K562 (cell line): ENCODE data around the gene EDN2. TPM values are rescaled to one million over a fixed set of nuclear protein-coding genes. Genes with fewer than 3 reads are reported as not detected.
A peak's percentile ranks its signal among the peaks of the same experiment; 100 is the strongest.

ENCODE experiments used
- CC2D1A ChIP-seq: fragments of 450-650 bp; IDR thresholded peaks from 2 replicates; pipeline ENCODE4 v1.6.1; 2017; ENCODE audit warnings: mild to moderate bottlenecking
- ETS2 ChIP-seq: IDR thresholded peaks from 2 replicates; pipeline ENCODE4 v1.6.1; 2016; ENCODE audit warnings: borderline replicate concordance, missing genetic modification characterization, mild to moderate bottlenecking, moderate library complexity, missing compliant biosample characterization; ENCODE audit not compliant: poor library complexity, severe bottlenecking
- EWSR1 ChIP-seq: fragments of 450-650 bp; IDR thresholded peaks from 2 replicates; pipeline ENCODE4 v1.6.1; 2018; ENCODE audit warnings: borderline replicate concordance, mild to moderate bottlenecking, low read depth, moderate library complexity; ENCODE audit not compliant: partially characterized antibody
- GABPA ChIP-seq: fragments of 200-800 bp; sonication (Bioruptor generic); conservative IDR thresholded peaks from 2 replicates; pipeline ENCODE4 v1.6.1; 2016; ENCODE audit warnings: low read depth, missing genetic modification characterization, missing compliant biosample characterization
- KDM5B ChIP-seq: fragments of 200-600 bp; sonication (generic); IDR thresholded peaks from 2 replicates; pipeline ENCODE4 v1.6.1; 2012; ENCODE audit warnings: low read depth, mild to moderate bottlenecking, moderate library complexity, low read length, control low read depth, inconsistent platforms; ENCODE audit not compliant: insufficient replicate concordance
- MAFG ChIP-seq: fragments of 450-650 bp; conservative IDR thresholded peaks from 2 replicates; pipeline ENCODE4 v1.6.1; 2016; ENCODE audit warnings: missing genetic modification characterization, missing compliant biosample characterization
- MAZ ChIP-seq, 2 experiments: fragments of 450-650 bp in 1 of 2; sonication (generic) in 1 of 2; formaldehyde crosslinking; IDR thresholded peaks in 1 of 2; conservative IDR thresholded peaks in 1 of 2; 2 replicates each; pipeline versions ENCODE4 v1.4.0 to v1.5.0; 2020; ENCODE audit warnings: mild to moderate bottlenecking in 1 of 2, missing genetic modification reagents in 1 of 2
- NELFE ChIP-seq: IDR thresholded peaks from 2 replicates; pipeline ENCODE4 v1.6.1; 2011; ENCODE audit warnings: mild to moderate bottlenecking; ENCODE audit not compliant: insufficient read depth, insufficient read length
- NRF1 ChIP-seq, 2 experiments: fragments of 450-650 bp; IDR thresholded peaks in 1 of 2; conservative IDR thresholded peaks in 1 of 2; 2 replicates each; pipeline ENCODE4 v1.6.1; 2014; ENCODE audit warnings: mild to moderate bottlenecking in 2 of 2
- NUFIP1 ChIP-seq: fragments of 450-650 bp; IDR thresholded peaks from 2 replicates; pipeline ENCODE4 v1.6.1; 2018; ENCODE audit not compliant: partially characterized antibody
- PTRF ChIP-seq: fragments of 450-650 bp; IDR thresholded peaks from 2 replicates; pipeline ENCODE4 v1.6.1; 2016; ENCODE audit warnings: mild to moderate bottlenecking, missing genetic modification characterization, missing compliant biosample characterization
- RBM34 ChIP-seq: fragments of 200-400 bp; formaldehyde crosslinking; IDR thresholded peaks from 2 replicates; pipeline ENCODE4 v1.6.1; 2018; ENCODE audit warnings: low read length, borderline replicate concordance; ENCODE audit not compliant: insufficient read depth
- TCF7L2 ChIP-seq: fragments of 150-350 bp; IDR thresholded peaks from 2 replicates; pipeline ENCODE4 v1.6.1; 2016; ENCODE audit warnings: low read depth, mild to moderate bottlenecking, low read length, moderate library complexity
- ZNF507 ChIP-seq: conservative IDR thresholded peaks from 2 replicates; pipeline ENCODE4 v1.6.1; 2017; ENCODE audit warnings: missing genetic modification characterization, missing compliant biosample characterization
- polyA plus RNA-seq, 8 experiments: library from polyadenylated mRNA; depleted of rRNA in 4 of 8; stranded (reverse) in 5 of 8; unstranded in 3 of 8; fragments of >200 nt; fragmentation: Nextera tagmentation in 2 of 8; fragmentation: Illumina TruSeq in 1 of 8; extraction: Ambion mirVana in 2 of 8; extraction: Trizol in 1 of 8; gene quantifications; 2 replicates each; pipeline versions ENCODE4 v1.2.1 to v1.2.3, GENCODE V29; 2011 to 2014; ENCODE audit warnings: inconsistent platforms in 1 of 8, missing spikeins in 1 of 8
- total RNA-seq, 7 experiments: library from RNA; depleted of rRNA in 6 of 7; stranded (reverse); fragments of >200 nt in 6 of 7; fragmentation: Illumina TruSeq in 2 of 7; extraction: Trizol in 2 of 7; gene quantifications; 2 replicates each; pipeline versions ENCODE4 v1.2.1 to v1.2.3, GENCODE V29; 2011 to 2021; ENCODE audit warnings: low replicate concordance in 1 of 7
- TF ChIP-seq, protein P1 (sequence below): fragments of 450-650 bp; IDR thresholded peaks from 2 replicates; pipeline ENCODE4 v1.6.1; 2016; ENCODE audit warnings: missing biosample characterization, missing genetic modification characterization
- TF ChIP-seq, protein P2 (sequence below): IDR thresholded peaks from 2 replicates; pipeline ENCODE4 v1.6.1; 2014; ENCODE audit warnings: antibody characterized with exemption
- TF ChIP-seq, protein P3 (sequence below), 2 experiments: fragments of 200-800 bp in 1 of 2; sonication (Bioruptor generic) in 1 of 2; sonication (generic) in 1 of 2; formaldehyde crosslinking in 1 of 2; IDR thresholded peaks in 1 of 2; conservative IDR thresholded peaks in 1 of 2; 2 replicates each; pipeline versions ENCODE4 v1.5.0 to v1.6.1; 2016 to 2020; ENCODE audit warnings: missing compliant biosample characterization in 1 of 2, missing genetic modification characterization in 1 of 2, missing genetic modification reagents in 1 of 2
- TF ChIP-seq, protein P4 (sequence below): fragments of 250-450 bp; sonication (Bioruptor Pico); IDR thresholded peaks from 2 replicates; pipeline ENCODE4 v1.8.0; 2022; ENCODE audit warnings: inconsistent platforms, mild to moderate bottlenecking, moderate library complexity, borderline replicate concordance
- TF ChIP-seq, protein P5 (sequence below): sonication (generic); formaldehyde crosslinking; IDR thresholded peaks from 2 replicates; pipeline ENCODE4 v1.8.1; 2023; ENCODE audit warnings: mild to moderate bottlenecking, missing genetic modification reagents

EDN2 gene
- total and polyA plus RNA-seq, 9 of the 15 experiments (the other 6 are each of a cell fraction or from before 2014, with no cell fraction given): not detected

DNA sequence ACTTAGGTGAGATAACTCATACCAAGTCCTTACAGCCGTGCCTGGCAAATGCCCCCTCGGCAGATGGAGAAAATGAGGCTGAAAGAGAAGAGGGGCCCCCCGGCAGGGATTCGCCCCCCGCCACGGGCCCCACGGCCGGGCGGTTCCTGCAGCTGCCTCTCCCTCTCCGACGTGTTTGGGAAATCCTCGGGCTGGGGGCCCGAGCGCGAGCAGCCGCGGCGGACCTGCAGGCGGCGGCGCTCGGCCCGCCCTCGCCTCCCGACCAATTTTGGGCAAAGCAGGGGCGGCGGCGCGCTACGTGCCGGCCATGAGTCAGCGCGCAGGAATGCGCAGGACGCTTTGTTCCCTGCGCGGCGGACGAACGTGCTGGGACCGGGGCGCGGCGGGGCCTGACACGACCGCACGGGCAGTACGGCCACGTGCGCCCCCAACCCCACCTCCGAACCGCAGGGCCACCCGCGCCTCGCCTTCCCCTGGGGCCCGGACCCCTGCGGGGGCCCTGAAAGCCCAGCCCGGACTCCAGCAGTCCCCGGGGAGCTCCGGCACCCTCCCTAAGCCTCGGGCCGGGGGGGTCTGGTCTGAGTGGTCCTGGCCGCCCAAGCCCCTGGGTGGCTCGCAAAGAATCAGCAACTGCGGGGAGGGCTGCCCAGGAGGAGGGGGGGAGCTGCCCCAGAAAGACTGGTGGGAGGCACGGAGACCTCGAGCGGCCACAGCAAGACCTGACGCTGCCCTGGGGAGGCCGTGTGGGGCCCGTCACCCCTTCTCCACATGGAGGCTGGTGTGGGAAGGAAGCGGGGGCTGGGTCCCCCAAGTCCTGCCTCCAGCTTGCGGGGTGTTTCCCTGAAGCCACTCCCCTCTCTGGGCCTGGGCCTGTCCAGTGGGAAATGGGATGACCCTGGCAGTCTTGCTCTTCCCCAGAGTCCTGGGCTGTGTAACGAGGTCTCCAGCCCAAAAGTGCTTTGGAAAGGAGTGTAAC, 11.9 kb upstream of the EDN2 start (continued):
- TF ChIP-seq GABPA (no peak), NUFIP1 (no peak), CC2D1A (no peak), MAFG (tag) (no peak), TCF7L2 (no peak), NRF1 (conservative IDR thresholded peaks at IDR 0.05 in 1 of 2, IDR thresholded peaks at IDR 0.05 in 1 of 2) (peak; percentile 89 to 91), KDM5B (no peak), EWSR1 (no peak), PTRF (tag) (no peak), MAZ (CRISPR knock-in tag; conservative IDR thresholded peaks at IDR 0.05 in 1 of 2, IDR thresholded peaks at IDR 0.05 in 1 of 2) (peak in 1 of 2 experiments; percentile 65; a peak in 3 of 4 replicates), ETS2 (no peak), RBM34 (no peak), NELFE (no peak), ZNF507 (tag) (no peak)
- TF ChIP-seq, protein P1, sequence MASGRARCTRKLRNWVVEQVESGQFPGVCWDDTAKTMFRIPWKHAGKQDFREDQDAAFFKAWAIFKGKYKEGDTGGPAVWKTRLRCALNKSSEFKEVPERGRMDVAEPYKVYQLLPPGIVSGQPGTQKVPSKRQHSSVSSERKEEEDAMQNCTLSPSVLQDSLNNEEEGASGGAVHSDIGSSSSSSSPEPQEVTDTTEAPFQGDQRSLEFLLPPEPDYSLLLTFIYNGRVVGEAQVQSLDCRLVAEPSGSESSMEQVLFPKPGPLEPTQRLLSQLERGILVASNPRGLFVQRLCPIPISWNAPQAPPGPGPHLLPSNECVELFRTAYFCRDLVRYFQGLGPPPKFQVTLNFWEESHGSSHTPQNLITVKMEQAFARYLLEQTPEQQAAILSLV (tag): no peak
- TF ChIP-seq, protein P2, sequence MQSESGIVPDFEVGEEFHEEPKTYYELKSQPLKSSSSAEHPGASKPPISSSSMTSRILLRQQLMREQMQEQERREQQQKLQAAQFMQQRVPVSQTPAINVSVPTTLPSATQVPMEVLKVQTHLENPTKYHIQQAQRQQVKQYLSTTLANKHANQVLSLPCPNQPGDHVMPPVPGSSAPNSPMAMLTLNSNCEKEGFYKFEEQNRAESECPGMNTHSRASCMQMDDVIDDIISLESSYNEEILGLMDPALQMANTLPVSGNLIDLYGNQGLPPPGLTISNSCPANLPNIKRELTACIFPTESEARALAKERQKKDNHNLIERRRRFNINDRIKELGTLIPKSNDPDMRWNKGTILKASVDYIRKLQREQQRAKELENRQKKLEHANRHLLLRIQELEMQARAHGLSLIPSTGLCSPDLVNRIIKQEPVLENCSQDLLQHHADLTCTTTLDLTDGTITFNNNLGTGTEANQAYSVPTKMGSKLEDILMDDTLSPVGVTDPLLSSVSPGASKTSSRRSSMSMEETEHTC: 0 out of 2 replicates have a peak, but pooled peaks have one; percentile 26
- TF ChIP-seq, protein P3, sequence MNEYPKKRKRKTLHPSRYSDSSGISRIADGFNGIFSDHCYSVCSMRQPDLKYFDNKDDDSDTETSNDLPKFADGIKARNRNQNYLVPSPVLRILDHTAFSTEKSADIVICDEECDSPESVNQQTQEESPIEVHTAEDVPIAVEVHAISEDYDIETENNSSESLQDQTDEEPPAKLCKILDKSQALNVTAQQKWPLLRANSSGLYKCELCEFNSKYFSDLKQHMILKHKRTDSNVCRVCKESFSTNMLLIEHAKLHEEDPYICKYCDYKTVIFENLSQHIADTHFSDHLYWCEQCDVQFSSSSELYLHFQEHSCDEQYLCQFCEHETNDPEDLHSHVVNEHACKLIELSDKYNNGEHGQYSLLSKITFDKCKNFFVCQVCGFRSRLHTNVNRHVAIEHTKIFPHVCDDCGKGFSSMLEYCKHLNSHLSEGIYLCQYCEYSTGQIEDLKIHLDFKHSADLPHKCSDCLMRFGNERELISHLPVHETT (CRISPR knock-in tag; conservative IDR thresholded peaks at IDR 0.05 in 1 of 2, IDR thresholded peaks at IDR 0.05 in 1 of 2): 0 out of 4 replicates have a peak, but pooled peaks of 1 of the 2 experiments have one; percentile 27
- TF ChIP-seq, protein P4, sequence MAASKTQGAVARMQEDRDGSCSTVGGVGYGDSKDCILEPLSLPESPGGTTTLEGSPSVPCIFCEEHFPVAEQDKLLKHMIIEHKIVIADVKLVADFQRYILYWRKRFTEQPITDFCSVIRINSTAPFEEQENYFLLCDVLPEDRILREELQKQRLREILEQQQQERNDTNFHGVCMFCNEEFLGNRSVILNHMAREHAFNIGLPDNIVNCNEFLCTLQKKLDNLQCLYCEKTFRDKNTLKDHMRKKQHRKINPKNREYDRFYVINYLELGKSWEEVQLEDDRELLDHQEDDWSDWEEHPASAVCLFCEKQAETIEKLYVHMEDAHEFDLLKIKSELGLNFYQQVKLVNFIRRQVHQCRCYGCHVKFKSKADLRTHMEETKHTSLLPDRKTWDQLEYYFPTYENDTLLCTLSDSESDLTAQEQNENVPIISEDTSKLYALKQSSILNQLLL (CRISPR knock-in tag): no peak
- TF ChIP-seq, protein P5, sequence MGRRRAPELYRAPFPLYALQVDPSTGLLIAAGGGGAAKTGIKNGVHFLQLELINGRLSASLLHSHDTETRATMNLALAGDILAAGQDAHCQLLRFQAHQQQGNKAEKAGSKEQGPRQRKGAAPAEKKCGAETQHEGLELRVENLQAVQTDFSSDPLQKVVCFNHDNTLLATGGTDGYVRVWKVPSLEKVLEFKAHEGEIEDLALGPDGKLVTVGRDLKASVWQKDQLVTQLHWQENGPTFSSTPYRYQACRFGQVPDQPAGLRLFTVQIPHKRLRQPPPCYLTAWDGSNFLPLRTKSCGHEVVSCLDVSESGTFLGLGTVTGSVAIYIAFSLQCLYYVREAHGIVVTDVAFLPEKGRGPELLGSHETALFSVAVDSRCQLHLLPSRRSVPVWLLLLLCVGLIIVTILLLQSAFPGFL (CRISPR knock-in tag): no peak
